Stomach (tissue), 19 donors: ENCODE results near the gene TLR2. TPM values are rescaled to one million over a fixed set of nuclear protein-coding genes. Genes with fewer than 3 reads are reported as not detected.

Experiments used
- DNase-seq, 2 donors: peaks; one replicate each; pipeline versions ENCODE4 v3.0.0 to v3.0.0-alpha.2; 2013 to 2019
- H3K27ac ChIP-seq, 5 donors: fragments of 200-600 bp in 4 of 5; sonication (generic) in 4 of 5; one replicate each; pipeline ENCODE4 v1.5.1; 2013 to 2019; ENCODE audit warnings: mild to moderate bottlenecking in 1 of 5, moderate library complexity in 1 of 5
- H3K27me3 ChIP-seq, 3 donors: fragments of 200-600 bp; sonication (generic); one replicate each; pipeline ENCODE4 v1.5.1; 2017 to 2019; ENCODE audit warnings: mixed run types in 1 of 3
- H3K36me3 ChIP-seq, 4 donors: fragments of 200-600 bp; sonication (generic); 1 replicate in 3 of 4; 2 replicates in 1 of 4; pipeline ENCODE4 v1.5.1; 2016 to 2019
- H3K4me1 ChIP-seq, 4 donors: fragments of 200-600 bp; sonication (generic); one replicate each; pipeline ENCODE4 v1.5.1; 2016 to 2019
- H3K4me3 ChIP-seq, 4 donors: fragments of 200-600 bp; sonication (generic) in 3 of 4; one replicate each; pipeline ENCODE4 v1.5.1; 2016 to 2019; ENCODE audit warnings: mild to moderate bottlenecking in 1 of 4
- H3K9me3 ChIP-seq, 4 donors: fragments of 200-600 bp; sonication (generic); one replicate each; pipeline ENCODE4 v1.5.1; 2016 to 2019
- EP300 ChIP-seq: sonication (generic); formaldehyde crosslinking; IDR thresholded peaks from one replicate; pipeline ENCODE4 v1.6.1; 2017; ENCODE audit warnings: antibody characterized with exemption
- POLR2A ChIP-seq, 4 donors: fragments of 450-650 bp; IDR thresholded peaks; one replicate each; pipeline ENCODE4 v1.6.1; 2016; ENCODE audit warnings: antibody characterized with exemption in 4 of 4, control low read depth in 2 of 4, mild to moderate bottlenecking in 1 of 4, moderate library complexity in 1 of 4
- POLR2AphosphoS5 ChIP-seq, 3 donors: sonication (generic); formaldehyde crosslinking; IDR thresholded peaks; one replicate each; pipeline ENCODE4 v1.6.1; 2016; ENCODE audit warnings: antibody characterized with exemption in 3 of 3
- WGBS, 5 donors: extraction: QIAGEN DNeasy Blood & Tissue Kit in 3 of 5; methylation state at CpG; one replicate each; pipeline versions ENCODE4 v1.1.5 to v1.1.7; 2013 to 2018; 5-methylcytosine and 5-hydroxymethylcytosine counted together
- intact Hi-C: fragments of 100-400 bp; cut with DNase I; formaldehyde crosslinking; loops from one replicate; pipeline ENCODE4 v1.15.1; 2023; ENCODE audit warnings: low total_unique reads
- long read RNA-seq, 10 donors: transcript quantifications; one replicate each; lab custom pipeline, GENCODE V29; 2026
- polyA plus RNA-seq, 3 donors: library from polyadenylated mRNA; stranded (reverse); fragments of 200-250 nt; gene quantifications; one replicate each; pipeline ENCODE4 v1.2.3, GENCODE V29; 2013
- total RNA-seq, 5 donors: library from RNA; depleted of rRNA; stranded (reverse); fragments of >200 nt; gene quantifications; one replicate each; pipeline versions ENCODE4 v1.1.0 to v1.2.3, GENCODE V29; 2014 to 2016
- TF ChIP-seq, protein P1 (sequence below), 7 experiments: fragments of 450-650 bp in 4 of 7; fragments of 200-600 bp in 3 of 7; sonication (generic) in 3 of 7; IDR thresholded peaks; one replicate each; pipeline ENCODE4 v1.5.1; 2016 to 2019; ENCODE audit warnings: antibody characterized with exemption in 7 of 7, control low read depth in 2 of 7, mild to moderate bottlenecking in 1 of 7
- donor health status: healthy with polysubstance abuse.
- donor health status: Bipolar disorder and iron deficiency.
- donor health status: healthy.

The TLR2 gene, protein sequence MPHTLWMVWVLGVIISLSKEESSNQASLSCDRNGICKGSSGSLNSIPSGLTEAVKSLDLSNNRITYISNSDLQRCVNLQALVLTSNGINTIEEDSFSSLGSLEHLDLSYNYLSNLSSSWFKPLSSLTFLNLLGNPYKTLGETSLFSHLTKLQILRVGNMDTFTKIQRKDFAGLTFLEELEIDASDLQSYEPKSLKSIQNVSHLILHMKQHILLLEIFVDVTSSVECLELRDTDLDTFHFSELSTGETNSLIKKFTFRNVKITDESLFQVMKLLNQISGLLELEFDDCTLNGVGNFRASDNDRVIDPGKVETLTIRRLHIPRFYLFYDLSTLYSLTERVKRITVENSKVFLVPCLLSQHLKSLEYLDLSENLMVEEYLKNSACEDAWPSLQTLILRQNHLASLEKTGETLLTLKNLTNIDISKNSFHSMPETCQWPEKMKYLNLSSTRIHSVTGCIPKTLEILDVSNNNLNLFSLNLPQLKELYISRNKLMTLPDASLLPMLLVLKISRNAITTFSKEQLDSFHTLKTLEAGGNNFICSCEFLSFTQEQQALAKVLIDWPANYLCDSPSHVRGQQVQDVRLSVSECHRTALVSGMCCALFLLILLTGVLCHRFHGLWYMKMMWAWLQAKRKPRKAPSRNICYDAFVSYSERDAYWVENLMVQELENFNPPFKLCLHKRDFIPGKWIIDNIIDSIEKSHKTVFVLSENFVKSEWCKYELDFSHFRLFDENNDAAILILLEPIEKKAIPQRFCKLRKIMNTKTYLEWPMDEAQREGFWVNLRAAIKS
- total RNA-seq (10 to 100 TPM in 4 of 5 donors, under 1 TPM in 1; 0.29 to 35.0 (median 22.5) TPM), polyA plus RNA-seq (1 to 10 TPM; 2.3 to 3.8 (median 3.3) TPM)
- long read RNA-seq, donor 1, full-length matches to known transcripts, result 1 of 1 reads
- long read RNA-seq, donor 1, partial matches to known transcripts, result 0 of 1 reads
- long read RNA-seq, donor 1, other reads (novel, unspliced or antisense), result 0 of 1 reads
- long read RNA-seq, donor 2, full-length matches to known transcripts, result 1 of 1 reads
- long read RNA-seq, donor 2, partial matches to known transcripts, result 0 of 1 reads
- long read RNA-seq, donor 2, other reads (novel, unspliced or antisense), result 0 of 1 reads
- long read RNA-seq, donor 3, result 0 reads
- long read RNA-seq, donor 4, result 0 reads
- long read RNA-seq, donor 5, full-length matches to known transcripts, result 3 of 3 reads
- long read RNA-seq, donor 5, partial matches to known transcripts, result 0 of 3 reads
- long read RNA-seq, donor 5, other reads (novel, unspliced or antisense), result 0 of 3 reads
- long read RNA-seq, donor 6, full-length matches to known transcripts, result 12 of 12 reads
- long read RNA-seq, donor 6, partial matches to known transcripts, result 0 of 12 reads
- long read RNA-seq, donor 6, other reads (novel, unspliced or antisense), result 0 of 12 reads
- long read RNA-seq, donor 7, full-length matches to known transcripts, result 2 of 2 reads
- long read RNA-seq, donor 7, partial matches to known transcripts, result 0 of 2 reads
- long read RNA-seq, donor 7, other reads (novel, unspliced or antisense), result 0 of 2 reads
- long read RNA-seq, donor 8, full-length matches to known transcripts, result 3 of 3 reads
- long read RNA-seq, donor 8, partial matches to known transcripts, result 0 of 3 reads
- long read RNA-seq, donor 8, other reads (novel, unspliced or antisense), result 0 of 3 reads
- long read RNA-seq, donor 9, partial matches to known transcripts, result 0 of 1 reads
- long read RNA-seq, donor 9, other reads (novel, unspliced or antisense), result 0 of 1 reads
- long read RNA-seq, donor 10, result 0 reads

GRCh38 chr4:153684182-153684970, at the start of gene TLR2:
Gene TLR2 (plus strand): TSS chr4:153684280. CDS start chr4:153702908, 18,628 bp downstream.
- 0 to 1% (median 0%) methylated on average over 6 to 75 of the region's 75 CpGs for WGBS, 5 donors
- Histone ChIP-seq H3K4me1 (peaks cover 7 to 21% (median 18%) of the 10 kb centered on the region in 4 donors), H3K27me3 (peaks cover 0 to 13% (median 8%) of the 10 kb centered on the region in 3 donors), H3K4me3 (peak within 1 kb of the TSS; percentile 57 to 79 (median 65)), H3K36me3 (peaks cover 0 to 18% (median 16%) of the 10 kb centered on the region in 4 donors), H3K9me3 (peaks cover 0 to 20% (median 11%) of the 10 kb centered on the region in 4 donors), H3K27ac (peak within 1 kb of the TSS; percentile 12 to 84 (median 73))
- DNase-seq, result peak; percentile 85 to 90
- intact Hi-C loops, result no loop called here
- TF ChIP-seq EP300 (no peak), POLR2AphosphoS5 (IDR thresholded peaks at IDR 0.05) (peak in 2 of 3 donors; percentile 42 to 53)

DNA sequence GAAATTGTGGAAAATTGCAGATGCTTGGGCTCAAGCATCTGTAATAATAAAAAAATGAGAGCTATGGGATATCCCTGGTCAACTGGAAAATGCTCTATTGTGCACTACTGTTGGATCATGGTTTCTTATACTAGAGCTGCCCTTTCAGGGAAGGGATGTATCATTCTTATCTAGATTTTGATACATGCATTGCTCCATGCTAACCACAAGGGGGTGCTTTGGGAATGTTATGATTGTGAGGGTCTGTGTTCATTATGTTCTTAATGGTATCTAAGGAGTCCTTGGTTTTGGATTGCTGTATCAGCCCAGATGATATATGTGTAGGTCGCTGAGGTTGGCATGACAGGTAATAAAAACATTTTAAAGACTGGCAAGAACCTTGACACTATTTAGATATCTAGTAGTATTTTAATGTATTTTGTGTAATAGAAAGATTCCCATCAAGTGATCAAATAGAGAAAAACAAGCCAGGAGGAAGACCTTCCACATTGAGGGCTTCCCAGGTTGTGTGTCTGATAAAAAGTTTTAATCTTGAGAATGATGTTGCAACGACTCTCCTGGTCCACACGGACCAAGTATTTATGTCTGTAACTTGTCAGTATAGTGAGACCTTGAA, 49.2 kb upstream of the TLR2 start:
- peaks cover 41 to 79% (median 78%) of the 10 kb centered on the region in 4 donors for H3K36me3 ChIP-seq

GRCh38 chr4:153635846-153636245, 48.2 kb upstream of the TLR2 start:
- no peak overlapping the region for H3K4me3 ChIP-seq
- no peaks in the 10 kb centered on the region for H3K4me1 ChIP-seq
- intact Hi-C loops, result no loop called here
- 75 to 83% (median 82%) methylated on average over 6 of the region's 6 CpGs for WGBS, 5 donors
- H3K36me3 ChIP-seq, result peaks cover 31 to 69% (median 68%) of the 10 kb centered on the region in 4 donors
- TF ChIP-seq POLR2A (IDR thresholded peaks at IDR 0.05) (no peak), POLR2AphosphoS5 (IDR thresholded peaks at IDR 0.05) (no peak), EP300 (no peak)
- TF ChIP-seq, protein P1, sequence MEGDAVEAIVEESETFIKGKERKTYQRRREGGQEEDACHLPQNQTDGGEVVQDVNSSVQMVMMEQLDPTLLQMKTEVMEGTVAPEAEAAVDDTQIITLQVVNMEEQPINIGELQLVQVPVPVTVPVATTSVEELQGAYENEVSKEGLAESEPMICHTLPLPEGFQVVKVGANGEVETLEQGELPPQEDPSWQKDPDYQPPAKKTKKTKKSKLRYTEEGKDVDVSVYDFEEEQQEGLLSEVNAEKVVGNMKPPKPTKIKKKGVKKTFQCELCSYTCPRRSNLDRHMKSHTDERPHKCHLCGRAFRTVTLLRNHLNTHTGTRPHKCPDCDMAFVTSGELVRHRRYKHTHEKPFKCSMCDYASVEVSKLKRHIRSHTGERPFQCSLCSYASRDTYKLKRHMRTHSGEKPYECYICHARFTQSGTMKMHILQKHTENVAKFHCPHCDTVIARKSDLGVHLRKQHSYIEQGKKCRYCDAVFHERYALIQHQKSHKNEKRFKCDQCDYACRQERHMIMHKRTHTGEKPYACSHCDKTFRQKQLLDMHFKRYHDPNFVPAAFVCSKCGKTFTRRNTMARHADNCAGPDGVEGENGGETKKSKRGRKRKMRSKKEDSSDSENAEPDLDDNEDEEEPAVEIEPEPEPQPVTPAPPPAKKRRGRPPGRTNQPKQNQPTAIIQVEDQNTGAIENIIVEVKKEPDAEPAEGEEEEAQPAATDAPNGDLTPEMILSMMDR (IDR thresholded peaks at IDR 0.05), result no peak
- H3K9me3 ChIP-seq, result no peaks in the 10 kb centered on the region
- H3K27me3 ChIP-seq, result no peaks in the 10 kb centered on the region
- no peak overlapping the region for H3K27ac ChIP-seq
- no peak for DNase-seq

More for the DNA sequence above, 49.2 kb upstream of the TLR2 start:
- intact Hi-C loops, result no loop called here
- WGBS, 5 donors, result 83 to 90% (median 87%) methylated on average over 3 of the region's 3 CpGs
- Histone ChIP-seq H3K4me3 (no peak overlapping the region), H3K9me3 (no peaks in the 10 kb centered on the region), H3K27ac (no peak overlapping the region), H3K27me3 (no peaks in the 10 kb centered on the region), H3K4me1 (no peaks in the 10 kb centered on the region)
- DNase-seq, result peak in 1 of 2 donors; percentile 44
- TF ChIP-seq POLR2A (IDR thresholded peaks at IDR 0.05), result no peak
- TF ChIP-seq, protein P1 (IDR thresholded peaks at IDR 0.05), result peak in 5 of 7 experiments; percentile 11 to 58 (median 28)
